ENCODE data around the gene CXCL10. TPM values are rescaled to one million over a fixed set of nuclear protein-coding genes. Genes with fewer than 3 reads are reported as not detected.
A peak's percentile ranks its signal among the peaks of the same experiment; 100 is the strongest.

The CXCL10 gene
- total and polyA plus RNA-seq, 10 donors: 1.4 to 23.1 (median 7.1) TPM

GRCh38 chr4:76036855-76037254 is 13.6 kb upstream of the CXCL10 start:
- Histone ChIP-seq H3K4me3 (no peak overlapping the region), H3K9me3 (no peaks in the 10 kb centered on the region), H3K27ac (peak overlapping the region in 1 of 8 donors; percentile 56), H3K4me1 (peaks cover 0 to 7% (median 0%) of the 10 kb centered on the region in 6 donors), H3K36me3 (no peaks in the 10 kb centered on the region), H3K27me3 (replicated peaks in 1 of 7) (no peaks in the 10 kb centered on the region)
- TF ChIP-seq POLR2A (IDR thresholded peaks at IDR 0.05) (no peak), CTCF (IDR thresholded peaks at IDR 0.05 in 8 of 11, conservative IDR thresholded peaks at IDR 0.05 in 3 of 11) (no peak), POLR2AphosphoS5 (IDR thresholded peaks at IDR 0.05) (no peak)
- intact Hi-C loops (cut with DNase I; ENCODE audit: low total_unique reads): no loop called here
- 89 to 99% (median 93%) methylated on average over 3 of the region's 3 CpGs for WGBS, 5 donors
- DNase-seq: no peak

- intact Hi-C loops (cut with DNase I; ENCODE audit: low total_unique reads): no loop called here
- no peak for DNase-seq
- WGBS, 5 donors: 58 to 77% (median 72%) methylated on average over 2 of the region's 2 CpGs
- Histone ChIP-seq H3K27ac (peak within 1 kb of the TSS in 4 of 8 donors; percentile 11 to 56 (median 32)), H3K9me3 (no peaks in the 10 kb centered on the region), H3K4me1 (peaks cover 0 to 7% (median 0%) of the 10 kb centered on the region in 6 donors), H3K36me3 (no peaks in the 10 kb centered on the region), H3K27me3 (replicated peaks in 1 of 7) (no peaks in the 10 kb centered on the region), H3K4me3 (peak within 1 kb of the TSS in 2 of 8 donors; percentile 12 to 38)
- TF ChIP-seq POLR2A (IDR thresholded peaks at IDR 0.05): no peak
- TF ChIP-seq CTCF (IDR thresholded peaks at IDR 0.05 in 8 of 11, conservative IDR thresholded peaks at IDR 0.05 in 3 of 11): no peak
- no peak for TF ChIP-seq POLR2AphosphoS5 (IDR thresholded peaks at IDR 0.05)
Observed at GRCh38 chr4:76035799-76036380, 12.6 kb upstream of the CXCL10 start, which contains the start of gene CXCL11. CXCL11 (minus strand) TSS chr4:76036070; CDS start chr4:76035987, 83 bp downstream.

GRCh38 chr4:76035141-76035540 is 11.8 kb upstream of the CXCL10 start:
- H3K9me3 ChIP-seq: no peaks in the 10 kb centered on the region
- no peaks in the 10 kb centered on the region for H3K27me3 ChIP-seq (replicated peaks in 1 of 7)
- 41 to 62% (median 46%) methylated on average over 3 of the region's 3 CpGs for WGBS, 5 donors
- peaks cover 0 to 7% (median 0%) of the 10 kb centered on the region in 6 donors for H3K4me1 ChIP-seq
- intact Hi-C loops (cut with DNase I; ENCODE audit: low total_unique reads): no loop called here
- no peaks in the 10 kb centered on the region for H3K36me3 ChIP-seq
- TF ChIP-seq POLR2A (IDR thresholded peaks at IDR 0.05) (no peak), POLR2AphosphoS5 (IDR thresholded peaks at IDR 0.05) (no peak), CTCF (IDR thresholded peaks at IDR 0.05 in 8 of 11, conservative IDR thresholded peaks at IDR 0.05 in 3 of 11) (no peak)
- H3K27ac ChIP-seq: peak overlapping the region in 1 of 8 donors; percentile 56
- H3K4me3 ChIP-seq: peak overlapping the region in 1 of 8 donors; percentile 12
- no peak for DNase-seq

GRCh38 chr4:76029300-76029699 is 6.0 kb upstream of the CXCL10 start:
- no peaks in the 10 kb centered on the region for H3K9me3 ChIP-seq
- H3K36me3 ChIP-seq: no peaks in the 10 kb centered on the region
- H3K4me3 ChIP-seq: no peak overlapping the region
- H3K27ac ChIP-seq: peak overlapping the region in 2 of 8 donors; percentile 63 to 66
- H3K4me1 ChIP-seq: peaks cover 0 to 24% (median 11%) of the 10 kb centered on the region in 6 donors
- intact Hi-C loops (cut with DNase I; ENCODE audit: low total_unique reads): no loop called here
- no peaks in the 10 kb centered on the region for H3K27me3 ChIP-seq (replicated peaks in 1 of 7)
- TF ChIP-seq POLR2A (IDR thresholded peaks at IDR 0.05) (no peak), POLR2AphosphoS5 (IDR thresholded peaks at IDR 0.05) (no peak), CTCF (IDR thresholded peaks at IDR 0.05 in 8 of 11, conservative IDR thresholded peaks at IDR 0.05 in 3 of 11) (no peak)
- 58 to 80% (median 71%) methylated on average over 2 of the region's 2 CpGs for WGBS, 5 donors
- DNase-seq: no peak

All from spleen (tissue), 11 donors.